C4-2B (cell line): ENCODE results near the gene PCYT1B.

Experiments
- ZFX ChIP-seq: fragments of 450-650 bp; IDR thresholded peaks from 2 replicates; pipeline ENCODE4 v1.6.1; 2017
- TF ChIP-seq, protein P1 (sequence below): fragments of 450-650 bp; conservative IDR thresholded peaks from 2 replicates; pipeline ENCODE4 v1.5.1; 2017; ENCODE audit warnings: mild to moderate bottlenecking

DNA sequence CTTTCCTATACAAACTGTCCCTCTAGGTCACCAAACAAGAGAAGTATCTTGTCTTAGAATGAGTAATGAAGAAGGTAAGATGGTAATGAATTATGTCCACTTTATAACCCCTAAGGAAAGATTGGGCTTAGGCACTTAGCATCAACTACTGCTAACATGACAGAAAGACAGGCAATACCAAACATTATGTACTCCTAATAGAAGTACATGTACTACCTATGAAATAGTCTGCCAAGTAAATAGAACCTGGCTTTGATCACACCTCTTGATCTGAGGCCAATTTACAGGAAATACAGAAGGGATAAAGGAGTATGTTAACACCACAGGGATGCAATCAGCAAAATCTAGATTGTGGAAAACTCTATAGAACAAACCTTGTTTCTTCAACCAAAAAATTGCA, 14.1 kb upstream of the PCYT1B start:
- TF ChIP-seq, protein P1, sequence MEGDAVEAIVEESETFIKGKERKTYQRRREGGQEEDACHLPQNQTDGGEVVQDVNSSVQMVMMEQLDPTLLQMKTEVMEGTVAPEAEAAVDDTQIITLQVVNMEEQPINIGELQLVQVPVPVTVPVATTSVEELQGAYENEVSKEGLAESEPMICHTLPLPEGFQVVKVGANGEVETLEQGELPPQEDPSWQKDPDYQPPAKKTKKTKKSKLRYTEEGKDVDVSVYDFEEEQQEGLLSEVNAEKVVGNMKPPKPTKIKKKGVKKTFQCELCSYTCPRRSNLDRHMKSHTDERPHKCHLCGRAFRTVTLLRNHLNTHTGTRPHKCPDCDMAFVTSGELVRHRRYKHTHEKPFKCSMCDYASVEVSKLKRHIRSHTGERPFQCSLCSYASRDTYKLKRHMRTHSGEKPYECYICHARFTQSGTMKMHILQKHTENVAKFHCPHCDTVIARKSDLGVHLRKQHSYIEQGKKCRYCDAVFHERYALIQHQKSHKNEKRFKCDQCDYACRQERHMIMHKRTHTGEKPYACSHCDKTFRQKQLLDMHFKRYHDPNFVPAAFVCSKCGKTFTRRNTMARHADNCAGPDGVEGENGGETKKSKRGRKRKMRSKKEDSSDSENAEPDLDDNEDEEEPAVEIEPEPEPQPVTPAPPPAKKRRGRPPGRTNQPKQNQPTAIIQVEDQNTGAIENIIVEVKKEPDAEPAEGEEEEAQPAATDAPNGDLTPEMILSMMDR = no peak
- no peak for TF ChIP-seq ZFX
